Activated effector memory CD4-positive, alpha-beta T cell treated with anti-CD3 and anti-CD28 coated beads, Interleukin-2, amount 50 U/mL, for 16 hours (primary cell): ENCODE measurements around the gene CUX1.

ENCODE experiments used
- DNase-seq: peaks from one replicate; pipeline ENCODE4 v3.0.0-alpha.2; 2020

Gene CUX1

GRCh38 chr7:102054158-102054557, 236.7 kb downstream of the CUX1 start:
- no peak for DNase-seq

GRCh38 chr7:102055181-102055976, 238.0 kb downstream of the CUX1 start:
- DNase-seq, result no peak

DNA sequence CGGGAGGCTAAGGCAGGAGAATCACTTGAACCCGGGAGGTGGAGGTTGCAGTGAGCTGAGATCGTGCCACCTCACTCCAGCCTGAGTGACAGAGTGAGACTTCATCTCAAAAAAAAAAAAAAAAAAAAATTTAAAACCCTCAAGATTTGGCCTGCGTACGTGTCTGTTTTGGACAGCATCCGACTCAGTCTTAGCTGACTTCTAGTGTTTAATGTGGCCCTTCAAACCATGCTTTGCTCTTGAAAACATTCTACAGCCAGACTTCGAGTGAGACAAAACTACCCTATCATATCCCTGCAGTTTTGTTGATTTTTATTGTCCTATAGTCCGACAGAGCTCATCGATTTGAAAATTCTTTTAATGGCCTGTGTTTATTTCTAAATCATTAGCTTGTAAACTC, 242.1 kb downstream of the CUX1 start:
- DNase-seq, result no peak

GRCh38 chr7:102061354-102061945, 244.0 kb downstream of the CUX1 start:
- peak; percentile 43 for DNase-seq

GRCh38 chr7:102061981-102062390, 244.6 kb downstream of the CUX1 start:
- peak; percentile 46 for DNase-seq

GRCh38 chr7:102063690-102064180, 246.3 kb downstream of the CUX1 start:
- DNase-seq, result no peak

- DNase-seq, result peak; percentile 57
Measured at GRCh38 chr7:102064361-102065025, 247.1 kb downstream of the CUX1 start.

DNA sequence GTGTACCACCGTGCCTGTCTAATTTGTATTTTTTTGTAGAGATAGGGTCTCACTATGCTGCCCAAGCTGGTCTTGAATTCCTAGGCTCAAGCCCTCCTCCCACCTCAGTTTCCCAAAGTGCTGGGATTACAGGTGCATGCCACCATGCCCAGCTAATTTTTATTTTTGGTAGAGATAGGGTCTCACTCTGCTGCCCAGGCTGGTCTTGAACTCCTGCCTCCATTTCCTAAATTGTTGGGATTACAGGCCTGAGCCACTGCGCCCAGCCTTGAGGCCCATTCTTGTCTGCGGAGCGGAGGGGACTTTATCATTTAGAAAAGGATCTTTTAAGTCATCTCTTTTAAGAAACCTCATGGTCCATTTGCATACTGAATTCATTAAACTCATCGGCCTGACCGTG, 247.8 kb downstream of the CUX1 start:
- no peak for DNase-seq

DNA sequence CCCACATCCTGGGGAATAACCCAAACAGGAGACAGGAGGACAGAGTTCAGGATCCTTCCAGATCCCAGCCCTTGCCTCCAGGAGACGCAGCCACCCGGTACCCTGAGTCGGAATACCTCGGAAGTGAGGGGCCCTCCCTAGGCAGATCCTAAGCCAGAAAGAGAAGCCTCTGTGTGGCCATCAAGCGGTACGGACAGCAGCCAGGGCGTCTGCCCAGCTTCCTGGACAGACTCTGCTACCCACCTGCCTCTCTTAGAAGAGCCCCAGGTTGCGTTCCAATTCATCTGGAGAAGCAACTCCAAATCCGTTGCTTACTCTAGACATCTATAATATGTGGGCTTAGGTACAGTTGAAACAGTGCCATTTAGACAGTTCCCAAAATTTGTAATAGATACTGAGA, 249.1 kb downstream of the CUX1 start:
- DNase-seq, result no peak

- peak; percentile 22 for DNase-seq
Measured at GRCh38 chr7:102068846-102069245, 251.4 kb downstream of the CUX1 start.

DNA sequence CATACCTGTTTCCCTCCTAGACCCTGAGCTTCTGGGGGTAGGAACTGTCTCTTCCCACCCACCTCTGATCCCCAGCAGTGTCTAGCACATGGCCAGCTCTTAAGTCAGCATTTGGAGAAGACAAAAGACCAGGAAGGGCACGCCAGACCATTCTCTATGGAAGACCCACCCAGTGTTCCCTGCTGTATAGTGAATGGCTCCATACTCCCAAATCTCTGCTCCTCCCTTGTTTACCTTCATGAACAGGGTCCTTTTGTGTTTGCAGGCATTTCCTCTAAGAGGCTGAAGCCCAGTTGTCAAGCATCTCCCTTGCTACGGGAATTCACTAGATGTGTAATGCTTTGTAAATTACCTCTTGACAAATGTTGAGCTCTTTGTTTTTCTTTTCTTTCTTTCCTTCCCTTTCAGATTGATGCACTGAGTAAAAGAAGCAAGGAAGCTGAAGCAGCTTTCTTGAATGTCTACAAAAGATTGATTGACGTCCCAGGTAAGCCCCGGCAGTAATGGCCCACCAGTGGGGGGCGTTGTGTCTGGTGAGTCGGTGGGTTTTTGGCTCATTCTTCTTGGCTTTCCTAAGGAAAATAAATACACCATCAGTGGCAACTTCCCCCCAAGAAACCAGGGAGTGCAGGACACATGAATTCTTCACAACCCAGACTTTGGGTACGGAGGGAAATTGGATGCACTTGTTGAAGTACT, 252.7 kb downstream of the CUX1 start:
- DNase-seq, result no peak

- no peak for DNase-seq
Measured at GRCh38 chr7:102072003-102072402, 254.6 kb downstream of the CUX1 start.

DNA sequence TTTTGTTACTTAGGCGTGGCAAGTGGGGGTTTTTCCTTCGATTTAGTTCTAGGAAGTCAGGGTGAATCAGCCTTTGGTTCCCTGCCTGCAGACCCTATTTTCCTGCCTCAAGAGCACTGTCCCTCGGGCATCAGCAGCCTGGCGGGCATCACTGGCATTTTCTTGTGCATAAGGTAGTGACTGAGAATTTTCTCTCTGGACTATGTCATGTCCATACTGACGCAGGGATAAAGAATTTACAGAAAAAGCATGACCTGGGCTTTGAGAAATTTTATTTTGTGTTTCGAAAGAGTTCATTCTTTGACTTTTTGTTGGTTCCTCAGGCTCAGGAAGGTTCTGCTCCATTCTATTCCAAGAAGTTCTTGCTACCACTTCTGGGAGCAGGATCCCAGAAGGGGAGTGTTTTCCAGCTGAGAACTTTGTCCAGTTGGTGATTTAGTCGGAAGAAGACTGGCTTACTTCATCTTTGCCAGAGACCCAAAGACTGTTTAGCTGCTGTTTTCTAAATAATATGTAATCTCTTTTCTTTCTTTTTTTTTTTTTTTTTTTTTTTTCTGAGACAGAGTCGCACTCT, 255.3 kb downstream of the CUX1 start:
- DNase-seq, result no peak

DNA sequence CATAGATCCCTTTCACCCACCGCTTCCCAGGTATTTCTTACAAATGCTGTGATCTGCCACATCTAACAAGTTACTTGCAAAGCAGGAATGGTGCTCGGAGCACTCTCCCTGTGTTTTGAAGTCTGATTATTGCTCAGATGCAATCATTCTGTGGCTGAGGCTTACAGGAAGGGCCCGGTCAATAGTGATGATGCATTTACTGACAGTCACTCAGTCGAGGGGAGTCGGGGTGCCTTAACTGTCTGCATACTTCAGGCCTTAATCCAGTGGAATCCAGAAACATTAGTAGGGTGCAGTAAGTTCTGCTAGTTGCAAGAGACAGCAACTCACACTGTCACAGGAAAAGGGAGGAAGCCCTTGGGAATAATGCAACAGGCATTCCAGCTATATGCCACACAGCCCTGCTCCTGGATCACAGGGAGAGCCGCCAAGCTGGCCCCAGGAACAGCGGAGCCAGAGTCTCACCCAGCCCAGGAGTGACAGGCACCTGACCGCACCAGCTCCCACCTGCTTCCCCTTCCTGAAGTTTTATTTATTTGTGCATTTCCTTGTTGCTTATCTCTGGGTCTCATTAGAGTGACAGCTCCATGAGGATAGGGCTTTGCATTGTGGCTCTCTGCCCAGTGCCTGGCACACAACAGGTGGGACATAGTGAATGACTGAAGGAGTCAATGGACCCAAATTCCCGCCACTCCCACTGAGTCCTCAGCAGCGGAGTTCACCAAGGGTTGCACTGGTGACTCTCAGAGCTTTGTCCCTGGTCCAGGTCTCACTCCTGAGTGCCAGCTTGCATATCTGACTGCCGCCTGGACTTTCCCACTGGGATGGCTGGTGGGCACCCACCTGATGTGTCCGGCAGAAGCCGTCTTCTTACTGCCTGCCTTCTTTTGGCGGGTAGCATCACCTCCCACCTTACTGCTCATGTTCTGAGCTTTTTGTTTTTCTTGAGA, 256.8 kb downstream of the CUX1 start:
- no peak for DNase-seq

GRCh38 chr7:102075126-102075525, 257.7 kb downstream of the CUX1 start:
- no peak for DNase-seq

- no peak for DNase-seq
Measured at GRCh38 chr7:102075553-102076135, 258.2 kb downstream of the CUX1 start.

DNA sequence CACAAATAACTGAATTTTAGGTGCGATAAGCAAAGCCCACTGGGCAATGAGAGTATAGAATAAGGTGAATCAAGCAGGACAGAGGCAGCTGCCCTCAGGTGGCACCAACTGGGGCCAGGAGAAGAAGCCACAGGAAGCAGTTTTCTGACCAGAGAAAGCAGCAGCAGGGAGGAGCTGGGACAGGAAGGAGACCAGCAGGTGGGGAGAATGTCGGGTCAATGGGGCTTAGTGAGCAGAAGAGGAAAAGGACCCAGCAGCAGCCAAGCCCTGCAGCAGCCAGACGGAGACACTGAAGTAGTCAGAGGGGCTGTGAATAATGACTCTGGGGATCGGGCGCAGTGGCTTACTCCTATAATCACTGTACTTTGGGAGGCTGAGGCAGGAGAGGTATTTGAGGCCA, 259.7 kb downstream of the CUX1 start:
- no peak for DNase-seq

GRCh38 chr7:102079140-102080018, 262.0 kb downstream of the CUX1 start:
- DNase-seq, result no peak

GRCh38 chr7:102080019-102080433, 262.6 kb downstream of the CUX1 start:
- no peak for DNase-seq
